Measurements from ENCODE around the gene CD44. TPM values are rescaled to one million over a fixed set of nuclear protein-coding genes. Genes with fewer than 3 reads are reported as not detected.

The CD44 gene
- total and polyA plus RNA-seq, 10 of the 15 experiments (the other 5 are each of a cell fraction or from before 2014, with no cell fraction given), result 57.1 to 293 (median 120) TPM

GRCh38 chr11:35241531-35241930 lies 102.6 kb downstream of the CD44 start:
- no TSS peak for BruUV-seq (replicated peaks)
- FAIRE-seq, result no peak
- no peaks in the 10 kb centered on the region for H3K36me3 ChIP-seq (ENCODE audit: control insufficient read depth in 2 of 2, insufficient read depth in 2 of 2, low read length in 1 of 2)

More at GRCh38 chr11:35241531-35241930, 102.6 kb downstream of the CD44 start:
- Histone ChIP-seq H2AFZ (ENCODE audit: control insufficient read depth, low read depth, low read length) (no peak overlapping the region), H4K20me1 (ENCODE audit: control insufficient read depth, insufficient read depth) (no peaks in the 10 kb centered on the region), H3K4me2 (ENCODE audit: control insufficient read depth, insufficient read depth) (no peak overlapping the region), H3K9me3 (replicated peaks; ENCODE audit: control insufficient read depth, insufficient read depth, low read length) (no peaks in the 10 kb centered on the region), H3K79me2 (ENCODE audit: control insufficient read depth, insufficient read depth, low read length) (no peaks in the 10 kb centered on the region), H3K27ac (ENCODE audit: control insufficient read depth, insufficient read depth) (no peak overlapping the region), H3K4me3 (no peak overlapping the region), H3K4me1 (ENCODE audit: control insufficient read depth, insufficient read depth, low read length) (peaks cover 19% of the 10 kb centered on the region), H3K9ac (ENCODE audit: control insufficient read depth, insufficient read depth, low read length) (no peak overlapping the region), H3K27me3 (replicated peaks in 1 of 2; ENCODE audit: control insufficient read depth in 2 of 2, insufficient read depth in 2 of 2, low read length in 1 of 2) (no peaks in the 10 kb centered on the region)
- RAD21 ChIA-PET (ENCODE audit: unreplicated experiment), result interaction anchor here (0.7 to 2.5 kb wide), 11 partner anchors 16 to 315 kb away, joined by 3 to 10 read pairs (median 3); no protein-coding TSS in a partner anchor
- ATAC-seq, result no peak
- 90% methylated on average over 1 of the region's 1 CpG for WGBS (ENCODE audit: insufficient coverage, insufficient replicate concordance, low lambda C conversion rate, missing lambda C conversion rate)
- intact Hi-C loops (cut with micrococcal nuclease; ENCODE audit: unreplicated experiment) (no loop called here), in situ Hi-C loops (cut with MboI) (no loop called here)
- SMC1A ChIA-PET (ENCODE audit: uncharacterized antibody, unreplicated experiment), result interaction anchor here (0.8 to 6.5 kb wide), 21 partner anchors 8 to 316 kb away, joined by 3 to 64 read pairs (median 3); no protein-coding TSS in a partner anchor
- no peak for TF ChIP-seq USF1 (IDR thresholded peaks at IDR 0.05; ENCODE audit: borderline replicate concordance, extremely low read length, insufficient read depth, low read depth, low read length)
- TF ChIP-seq NR2C2 (IDR thresholded peaks at IDR 0.05; ENCODE audit: borderline replicate concordance, control insufficient read depth, insufficient read length, low read depth), result no peak
- no peak for TF ChIP-seq CHD2 (IDR thresholded peaks at IDR 0.05; ENCODE audit: borderline replicate concordance, low read depth, low read length)
- TF ChIP-seq ZZZ3 (IDR thresholded peaks at IDR 0.05; ENCODE audit: control insufficient read depth, insufficient read length, low read depth), result no peak
- no peak for TF ChIP-seq KDM1A (IDR thresholded peaks at IDR 0.05; ENCODE audit: borderline replicate concordance)
- no peak for TF ChIP-seq HDAC2 (IDR thresholded peaks at IDR 0.05)
- no peak for TF ChIP-seq RAD51 (IDR thresholded peaks at IDR 0.05)
- CTCF ChIA-PET, result interaction anchor here (0.6 to 11.7 kb wide), 14 partner anchors 9 to 316 kb away, joined by 3 to 98 read pairs (median 4); no protein-coding TSS in a partner anchor
- POLR2A ChIA-PET, result interaction anchor here (0.6 to 0.7 kb wide), 2 partner anchors 228 to 241 kb away, joined by 3 read pairs; no protein-coding TSS in a partner anchor
- DNase-seq (ENCODE audit: low read depth, low spot score), result no peak

All from GM12878 (cell line).